Stimulated activated CD4-positive, alpha-beta T cell treated with anti-CD3 and anti-CD28 coated beads, Interleukin-15, amount 100 ng/mL, for 48 hours (primary cell): ENCODE measurements around the gene FGD3.

ENCODE experiments used
- DNase-seq, 2 donors: peaks; one replicate each; pipeline ENCODE4 v3.0.0-alpha.2; 2020; ENCODE audit warnings: low read depth in 2 of 2

FGD3 gene

DNA sequence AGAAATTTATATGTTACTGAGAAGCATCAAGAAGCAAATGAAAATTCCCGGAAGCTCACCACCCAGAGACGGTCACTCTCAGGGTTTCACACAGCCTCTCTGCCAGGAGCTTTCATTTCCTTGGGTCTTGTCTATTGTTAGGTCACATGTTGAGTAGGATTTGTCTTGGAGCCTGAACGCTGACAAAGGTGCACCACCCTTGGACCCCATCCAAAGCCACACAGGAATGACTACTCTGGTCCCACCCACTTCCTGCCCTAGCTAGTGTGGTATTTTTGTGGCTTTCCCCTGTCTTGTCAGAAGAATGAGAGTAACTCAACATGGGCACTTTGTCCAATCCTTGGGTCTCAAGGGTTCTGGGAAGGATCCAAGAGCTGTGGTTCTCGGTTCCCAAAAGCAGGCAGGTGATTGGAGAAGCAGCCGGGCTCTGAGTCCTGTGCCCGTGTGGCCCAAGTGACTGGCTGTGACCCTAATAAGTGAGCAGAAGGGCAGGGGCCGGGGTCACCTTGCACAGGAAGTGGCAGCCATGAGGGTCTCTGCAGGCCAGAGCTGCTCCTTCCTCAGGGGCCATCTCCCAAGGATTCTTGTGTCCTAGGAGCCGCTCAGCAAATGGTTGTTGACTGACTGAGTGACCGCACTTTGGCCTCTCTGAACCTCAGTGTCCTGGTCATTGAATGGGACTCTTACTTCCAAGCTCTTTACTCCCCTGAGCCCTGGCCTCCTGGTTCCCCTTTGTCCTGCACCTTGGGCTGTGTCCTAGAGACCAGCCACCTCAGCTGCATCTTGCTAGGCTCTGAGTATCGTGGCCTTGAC is 6.9 kb downstream of the FGD3 start:
- DNase-seq, result peak; percentile 68 to 73

DNA sequence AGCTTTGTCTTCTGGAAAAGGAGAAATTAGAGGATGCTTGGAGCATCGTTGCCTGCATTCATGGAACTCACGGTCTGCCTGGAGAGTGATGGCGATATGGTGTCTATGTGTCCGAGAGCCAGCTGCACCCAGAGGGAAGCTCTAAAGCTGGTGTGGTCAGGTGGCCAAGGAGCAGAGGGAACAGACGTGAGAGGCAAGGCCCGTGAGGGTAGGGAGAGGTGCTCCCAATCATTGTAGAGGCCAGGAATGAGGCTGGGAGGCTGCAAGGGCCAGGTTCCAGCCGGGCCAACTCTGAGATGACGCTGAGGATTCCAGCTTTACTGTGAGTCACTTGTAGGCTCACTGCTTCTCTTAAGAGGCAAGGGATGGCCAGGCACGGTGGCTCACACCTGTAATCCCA is 7.6 kb downstream of the FGD3 start:
- DNase-seq, result no peak

DNA sequence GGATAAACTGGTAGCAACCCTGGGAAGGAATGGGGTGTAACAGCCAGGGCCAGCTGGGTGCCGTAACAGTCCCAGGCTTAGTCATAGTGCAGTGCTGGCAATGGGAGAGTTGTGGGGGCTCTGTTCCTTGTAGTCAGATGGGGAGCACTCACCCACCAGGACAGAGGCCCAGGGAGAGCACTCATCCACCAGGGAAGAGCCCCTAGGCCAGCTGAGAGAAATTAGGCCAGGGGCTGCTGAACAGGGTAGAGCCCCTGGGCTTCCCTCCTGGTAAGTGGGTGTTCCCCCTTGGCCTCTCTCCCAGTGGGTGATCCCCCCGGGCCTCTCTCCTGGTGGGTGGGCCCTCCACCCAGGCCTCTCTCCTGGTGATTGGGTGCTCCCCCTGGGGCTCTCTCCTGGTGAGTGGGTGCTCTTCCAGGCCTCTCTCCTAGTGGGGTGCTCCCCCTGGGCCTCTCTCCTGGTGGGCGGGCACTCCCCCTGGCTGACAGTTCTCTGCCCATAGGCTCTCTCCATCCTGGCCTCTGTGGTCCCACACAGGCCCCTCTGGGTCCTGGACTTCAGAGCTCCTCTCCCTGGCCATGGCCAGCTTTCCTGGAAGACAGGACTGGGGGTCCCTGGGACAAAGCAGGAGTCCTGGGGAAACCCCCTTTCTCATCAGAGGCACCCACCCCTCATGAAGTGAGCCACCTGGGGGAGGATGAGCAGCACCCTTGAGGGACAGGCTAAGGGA is 13.4 kb downstream of the FGD3 start:
- no peak for DNase-seq

DNA sequence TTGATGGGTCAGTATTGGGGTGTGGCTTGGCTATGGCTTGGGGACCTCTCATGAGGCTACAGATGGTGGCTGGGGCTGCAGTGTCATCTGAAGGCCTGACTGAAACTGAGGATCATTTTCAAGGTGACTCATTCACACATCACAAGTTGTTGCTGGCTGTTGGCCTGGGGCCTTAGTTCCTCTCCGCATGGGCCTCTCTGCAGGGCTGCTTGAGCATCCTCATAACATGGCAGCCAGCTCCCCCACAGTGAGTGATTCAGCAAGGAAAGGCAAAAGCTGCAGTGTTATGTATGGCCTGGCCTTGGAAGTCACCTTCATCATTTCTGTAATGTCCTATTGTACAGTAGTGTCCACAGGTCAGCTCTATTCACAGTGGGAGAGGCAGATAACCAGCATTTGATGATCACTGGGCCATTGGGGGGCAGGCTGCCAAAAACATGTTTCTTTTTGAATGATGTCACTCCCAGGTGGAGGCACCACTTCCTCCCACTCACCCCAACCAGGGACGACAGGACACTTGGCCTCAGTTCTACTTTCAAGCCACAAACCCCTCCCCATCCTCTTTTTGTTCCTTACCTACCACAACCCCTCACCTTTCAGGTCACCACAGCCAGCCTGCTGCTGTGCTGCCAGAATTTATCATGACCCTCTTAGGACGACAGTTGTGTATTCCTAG is 14.4 kb downstream of the FGD3 start:
- peak; percentile 40 to 49 for DNase-seq

DNA sequence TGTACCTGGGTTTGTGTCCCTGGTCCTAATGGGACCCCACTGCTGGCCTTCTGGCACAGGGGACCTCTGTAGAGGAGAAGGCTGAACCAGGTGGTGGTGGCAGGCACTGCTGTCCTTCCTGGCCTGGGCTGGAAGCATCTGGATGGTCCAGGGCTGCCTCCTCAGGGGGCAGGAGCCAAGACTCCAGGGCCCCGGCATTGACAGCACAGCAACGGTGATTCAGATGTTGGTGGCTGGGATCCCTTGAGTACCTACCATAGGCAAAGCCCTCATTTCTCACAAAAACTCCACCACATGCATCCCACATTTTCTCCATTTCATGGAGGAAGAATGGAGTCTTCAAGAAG is 15.0 kb downstream of the FGD3 start:
- no peak for DNase-seq

DNA sequence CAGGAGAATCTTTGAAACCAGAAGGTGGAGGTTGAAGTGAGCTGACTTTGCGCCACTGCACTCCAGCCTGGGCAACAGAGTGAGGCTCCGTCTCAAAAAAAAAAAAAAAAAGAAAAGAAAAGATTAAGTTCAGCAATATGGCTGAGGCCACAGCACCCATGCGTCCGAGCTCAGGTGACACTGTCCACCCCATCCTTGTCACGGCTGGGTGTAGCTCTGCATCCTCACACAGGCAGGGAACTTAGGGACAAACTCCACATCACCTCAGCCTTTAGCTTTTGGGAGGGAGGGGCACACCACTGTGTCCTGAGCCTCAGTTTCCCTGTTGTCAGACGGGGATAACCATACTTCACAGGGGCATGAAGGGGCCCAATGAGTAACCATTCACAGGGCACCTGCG is 15.5 kb downstream of the FGD3 start:
- no peak for DNase-seq

DNA sequence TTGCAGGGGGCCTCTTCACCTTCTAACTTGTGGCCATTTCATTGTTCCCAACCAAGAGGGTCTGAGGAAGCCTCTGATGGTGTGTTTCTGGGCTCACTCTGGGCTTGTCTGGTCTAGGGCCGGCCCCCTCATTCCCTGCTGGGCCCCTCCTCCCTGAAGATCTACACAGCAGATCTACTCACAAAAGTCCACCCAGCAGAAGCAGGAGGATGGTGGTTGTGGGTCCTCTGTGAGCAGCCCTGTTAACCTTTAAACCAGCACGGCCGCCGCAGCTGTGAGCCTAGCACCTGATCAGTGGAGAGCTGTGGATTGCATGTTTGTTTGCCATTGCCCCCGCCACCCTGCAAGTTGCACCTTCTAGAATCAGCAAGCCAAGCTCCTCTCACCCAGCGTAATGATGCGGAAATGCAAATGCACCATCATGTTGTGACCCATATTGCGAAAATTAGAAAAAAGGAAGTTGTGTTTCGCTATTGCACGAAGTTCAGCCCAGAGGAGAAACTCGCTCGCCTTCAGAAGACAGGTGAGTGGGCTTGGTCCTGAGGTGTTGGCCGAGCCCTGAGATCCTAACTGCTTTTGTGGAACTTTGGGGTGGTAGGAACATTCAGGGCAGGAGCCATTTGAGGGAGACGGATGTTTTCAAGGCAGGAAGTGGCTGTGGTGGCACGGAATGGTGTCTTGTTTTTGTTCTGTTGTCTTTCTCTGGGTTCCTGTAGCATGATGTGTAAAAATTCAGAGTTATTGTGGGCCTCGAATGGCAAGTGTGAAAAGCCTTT is 16.7 kb downstream of the FGD3 start:
- peak; percentile 44 to 63 for DNase-seq

DNA sequence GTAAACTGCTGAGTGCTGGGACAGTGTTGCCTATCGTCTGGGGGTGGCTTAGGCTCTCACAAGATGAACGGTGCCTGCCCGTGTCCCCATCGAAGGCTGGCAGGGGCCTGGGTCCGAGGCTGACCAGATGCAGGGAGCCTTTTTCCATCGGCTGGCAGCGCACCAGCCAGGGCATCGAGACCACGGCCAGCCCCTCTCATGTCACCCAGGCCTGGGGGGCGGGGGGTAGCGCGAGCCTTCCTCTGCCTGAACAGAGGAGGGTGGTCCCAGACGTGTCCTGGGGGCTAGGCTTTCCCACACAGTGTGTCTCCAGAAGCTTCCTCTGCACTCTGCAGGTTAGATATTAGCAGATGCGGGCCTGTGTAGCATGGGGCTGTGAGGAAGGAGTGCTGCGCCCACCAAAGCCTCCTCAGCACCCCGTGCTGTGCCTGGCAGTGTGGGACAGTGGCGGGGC is 17.3 kb downstream of the FGD3 start:
- no peak for DNase-seq

DNA sequence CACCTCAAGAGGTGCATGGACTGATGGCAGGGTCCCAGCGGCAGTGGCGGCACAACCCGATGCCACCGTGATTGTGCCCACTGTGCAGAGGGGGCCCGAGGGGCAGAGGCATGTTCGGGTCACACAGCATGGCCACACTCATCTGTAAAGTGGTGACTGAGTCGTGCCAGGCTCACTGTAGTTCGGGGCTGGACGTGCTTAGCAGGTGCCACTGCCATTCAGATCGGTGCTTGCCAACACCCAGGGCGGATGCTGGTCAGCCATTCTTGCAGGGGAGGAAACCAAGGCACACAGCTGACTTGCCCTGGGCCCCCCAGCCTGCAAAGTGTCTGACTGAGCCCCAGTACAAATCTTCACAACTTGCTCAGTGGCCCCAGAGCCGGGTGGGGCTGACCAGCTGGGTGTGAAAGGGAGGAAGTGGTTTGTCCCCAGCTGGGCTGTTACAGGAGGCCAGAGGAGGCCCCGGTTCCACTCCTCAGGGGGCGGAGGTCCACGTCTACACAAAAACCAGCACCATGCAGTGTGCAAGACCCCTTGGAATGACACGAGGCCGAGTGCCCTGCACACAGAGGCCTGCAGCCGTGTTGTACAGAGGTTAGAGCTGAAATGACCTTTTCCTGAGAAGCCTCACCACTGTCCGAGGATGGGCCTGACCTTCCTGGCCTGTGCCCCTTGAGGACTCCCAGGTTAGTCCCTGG is 17.9 kb downstream of the FGD3 start:
- DNase-seq, result no peak

DNA sequence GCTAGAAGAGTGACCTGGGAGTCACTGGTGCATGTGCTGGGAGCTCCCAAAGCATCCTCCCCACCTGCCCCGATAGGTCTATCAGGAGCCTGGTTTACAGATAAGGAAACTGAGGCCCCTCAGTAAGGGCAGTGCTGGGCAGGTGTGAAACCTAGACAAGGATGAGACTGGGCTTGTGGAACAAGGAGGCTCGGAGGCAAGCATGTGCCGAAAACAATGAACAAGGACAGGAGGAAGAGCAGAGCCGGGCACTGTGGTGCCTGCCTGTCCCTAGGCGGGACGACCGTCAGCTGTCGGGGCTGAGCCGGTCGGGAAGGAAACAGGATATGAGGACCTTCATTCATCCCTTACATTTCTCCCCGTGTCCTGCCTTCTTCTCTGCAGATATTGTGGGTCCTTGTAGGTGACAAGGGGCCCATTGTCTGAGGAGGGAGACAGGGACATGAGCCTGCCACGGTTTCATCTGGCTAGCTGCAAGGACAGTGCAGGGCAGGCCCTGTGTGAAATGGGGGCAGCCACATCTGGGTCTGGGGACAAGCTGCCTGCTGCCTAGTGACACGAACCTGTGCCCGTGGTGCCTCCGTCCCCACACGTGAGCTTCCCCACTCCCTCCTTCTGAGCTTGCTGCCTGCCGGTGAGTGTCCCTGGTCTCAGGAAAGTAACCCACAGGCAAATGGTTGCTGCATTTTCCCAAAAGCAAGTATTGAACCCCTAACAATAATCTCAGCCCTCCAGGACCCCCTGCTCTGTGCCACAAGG is 18.6 kb downstream of the FGD3 start:
- DNase-seq, result no peak

DNA sequence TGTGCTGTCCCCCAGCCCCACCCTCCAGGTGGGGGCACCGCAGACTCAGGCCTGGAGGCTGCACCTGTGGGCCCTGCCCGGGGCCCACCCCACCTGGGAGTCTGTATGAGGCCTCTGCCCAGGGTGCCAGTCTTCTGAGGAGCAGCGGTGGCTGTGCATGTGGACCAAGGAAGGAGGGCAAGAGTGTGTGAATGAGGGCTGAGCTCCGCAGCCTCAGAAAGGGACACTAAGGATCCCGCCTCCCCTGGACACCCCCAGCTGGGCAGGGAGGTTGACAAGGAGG is 19.1 kb downstream of the FGD3 start:
- no peak for DNase-seq

DNA sequence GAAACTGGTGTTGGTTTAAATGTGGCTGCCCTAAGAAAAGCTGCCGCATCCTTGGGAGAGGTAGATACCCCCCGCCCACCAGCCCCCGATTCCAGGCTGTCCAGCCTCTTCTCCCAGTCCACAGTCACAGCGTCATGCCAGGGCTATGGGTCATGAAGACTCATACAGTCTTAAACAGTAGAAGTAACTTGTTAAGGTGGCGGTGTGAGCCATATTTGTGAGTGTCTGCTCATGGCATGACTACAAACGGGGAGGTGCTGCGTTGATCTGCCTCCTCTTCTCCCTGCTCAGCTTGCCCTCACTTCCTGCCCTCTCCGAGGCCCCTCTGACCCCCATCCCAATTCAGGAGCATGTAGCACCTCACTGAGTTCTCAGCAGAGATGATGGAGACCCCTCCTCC is 20.8 kb downstream of the FGD3 start:
- DNase-seq, result no peak

DNA sequence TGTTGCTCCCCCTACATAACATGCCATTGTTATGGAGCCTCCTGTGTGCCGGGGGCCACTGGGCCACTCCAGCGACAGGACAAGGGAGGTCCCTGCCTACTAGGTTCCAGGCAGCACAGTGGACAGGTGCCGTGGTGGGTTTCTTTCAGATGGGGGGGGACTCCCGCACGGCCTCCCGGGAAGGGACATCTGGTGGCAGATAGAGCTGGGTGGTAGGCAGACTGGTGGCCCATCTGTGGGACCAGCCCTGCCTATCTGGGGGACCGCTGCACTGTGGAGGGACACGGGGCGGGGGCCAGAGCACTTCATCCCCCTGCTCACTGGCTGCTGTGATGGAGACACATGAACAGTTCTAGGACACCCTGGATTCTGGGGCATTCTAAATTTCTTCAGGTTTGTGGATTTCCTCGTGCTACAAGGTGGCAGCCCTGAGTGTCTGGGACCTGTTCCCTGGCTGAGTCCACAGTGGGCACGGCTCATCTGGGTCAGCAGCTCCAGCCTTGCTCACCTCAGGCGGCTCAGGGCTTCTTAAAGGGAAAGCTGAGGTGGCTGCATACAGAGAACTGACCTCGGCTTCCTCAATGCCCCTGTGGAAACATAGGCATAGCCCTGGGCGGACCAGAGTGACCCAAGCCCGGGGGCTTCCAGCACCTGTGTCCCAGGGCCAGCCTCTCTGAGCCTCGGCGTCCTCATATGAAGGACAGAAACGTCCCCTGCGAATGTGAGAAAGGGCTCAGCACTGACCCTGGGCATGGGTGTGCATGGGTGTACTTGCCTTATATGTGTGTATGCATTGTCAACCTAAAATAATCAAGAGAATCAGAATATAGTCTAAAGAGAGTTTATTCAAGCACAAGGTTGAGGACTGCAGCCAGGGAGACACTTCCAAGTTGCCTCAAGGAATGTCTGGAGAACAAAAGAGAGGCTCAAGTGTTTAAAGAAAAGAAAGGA is 22.5 kb downstream of the FGD3 start:
- no peak for DNase-seq

DNA sequence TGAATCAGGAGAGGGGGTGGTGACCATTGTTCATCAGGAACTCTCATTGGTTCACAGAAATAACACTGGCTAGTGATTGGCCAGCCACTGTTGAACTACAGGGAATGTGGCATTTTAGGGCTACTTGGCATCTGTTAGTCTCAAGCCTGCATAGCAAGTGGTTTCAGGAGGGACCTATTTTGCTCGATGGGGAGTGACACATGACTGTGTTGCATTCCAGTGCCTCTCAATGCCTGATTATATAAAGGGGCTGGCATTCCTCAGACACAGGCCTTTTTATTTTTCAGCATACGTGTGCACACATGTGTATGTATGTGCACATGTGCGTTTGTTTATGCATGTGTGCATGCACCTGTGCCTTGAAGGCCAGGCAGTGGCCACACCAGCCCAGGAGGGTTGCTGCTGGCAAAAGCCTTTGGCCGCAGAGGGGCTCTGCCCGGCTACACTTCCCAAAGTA is 23.2 kb downstream of the FGD3 start:
- DNase-seq, result no peak

DNA sequence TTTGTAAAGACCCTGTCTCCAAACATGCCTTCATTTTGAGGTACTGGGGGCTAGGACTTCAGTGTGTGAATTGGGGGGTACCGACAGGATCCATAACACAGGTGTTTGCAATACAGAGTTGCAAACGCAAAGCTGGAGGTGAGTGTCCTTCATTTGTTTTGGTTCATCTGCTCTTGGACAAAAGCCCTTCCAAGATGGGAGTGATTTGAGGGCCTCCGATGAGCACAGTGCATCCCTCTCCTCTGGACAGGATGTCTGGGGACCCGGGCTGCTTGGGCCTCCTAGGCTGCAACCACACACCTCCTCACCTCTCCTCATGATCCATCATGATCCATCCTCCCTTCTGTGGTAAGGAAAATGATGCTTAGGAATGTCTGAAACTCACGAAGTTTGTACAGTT is 23.8 kb downstream of the FGD3 start:
- no peak for DNase-seq

DNA sequence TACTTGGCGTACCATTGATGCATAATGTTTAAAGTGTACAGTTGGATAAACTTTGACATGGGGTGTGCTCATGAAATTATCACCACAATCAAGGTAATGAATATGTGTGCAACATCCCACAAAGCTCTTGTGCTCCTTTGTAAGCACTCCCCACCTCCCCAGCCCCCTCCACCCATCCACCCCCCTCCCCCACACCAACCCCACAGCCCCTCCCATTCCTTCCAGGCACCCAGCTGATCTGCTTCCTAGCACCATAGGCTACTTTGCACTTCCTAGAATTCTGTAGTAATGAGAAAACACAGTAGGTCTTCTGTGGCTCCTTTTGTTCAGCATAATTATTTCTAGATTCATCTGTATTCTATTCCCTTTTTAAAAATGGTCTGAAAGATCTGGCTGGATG is 24.5 kb downstream of the FGD3 start:
- DNase-seq, result no peak

DNA sequence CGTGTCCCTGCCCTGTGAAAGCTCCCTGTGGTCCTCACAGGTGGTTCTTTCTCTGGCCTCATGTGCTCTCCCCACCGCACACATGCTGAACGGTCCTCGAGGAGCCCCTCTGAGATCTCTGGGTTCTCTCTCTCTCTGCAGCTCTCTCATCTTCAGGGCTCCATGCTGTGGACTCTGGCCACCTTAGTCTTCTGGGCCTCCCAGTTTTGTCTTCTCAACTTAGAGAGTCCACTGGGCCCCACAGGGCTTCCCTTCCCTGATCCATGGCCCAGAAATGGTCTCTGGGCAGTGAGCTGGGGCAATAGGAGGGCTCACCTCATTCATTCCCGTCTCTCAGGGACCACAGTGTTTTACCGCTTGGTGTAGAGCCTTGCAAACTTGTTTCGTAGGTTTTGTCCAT is 26.4 kb downstream of the FGD3 start:
- DNase-seq, result no peak

DNA sequence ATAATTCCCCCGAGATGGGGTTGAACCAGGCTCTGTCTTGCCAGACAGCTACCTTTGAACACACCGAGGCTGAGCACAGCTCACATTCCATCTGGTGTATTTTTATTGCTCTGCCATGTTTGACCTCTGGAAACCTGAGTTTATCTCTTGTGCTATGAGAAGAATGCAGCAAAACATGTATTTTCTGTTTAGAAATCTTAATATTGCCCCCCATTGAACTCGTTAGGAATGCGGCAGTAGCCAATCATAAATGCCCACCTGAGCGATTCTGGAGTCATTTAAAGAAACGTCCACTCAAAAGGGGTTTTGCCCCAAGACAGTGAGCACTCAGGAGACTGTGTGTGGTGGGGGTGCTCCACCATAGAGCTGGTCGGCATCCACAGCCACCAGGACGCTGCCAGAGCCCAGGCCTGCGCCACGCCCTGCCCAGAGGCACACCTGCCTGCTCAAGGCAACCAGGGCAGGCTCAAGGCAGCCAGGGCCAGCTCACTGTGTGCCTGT is 26.9 kb downstream of the FGD3 start:
- DNase-seq, result no peak
